Mucosa of descending colon (tissue), 3 donors: ENCODE results near the gene ADGRF3. TPM values are rescaled to one million over a fixed set of nuclear protein-coding genes. Genes with fewer than 3 reads are reported as not detected.
"Not testable (repeated sequence)": the region's sequence is repeated elsewhere in the genome, so short reads cannot be mapped to it uniquely, and the experiment has no call there.

Experiments
- ATAC-seq: fragments of 200-7000 bp; cut with Tn5 transposase; one replicate; pipeline ENCODE4 v1.9.1; 2020; ENCODE audit warnings: mild to moderate bottlenecking, moderate library complexity
- DNase-seq, 3 donors: peaks; one replicate each; pipeline ENCODE4 v3.0.0-alpha.2; 2020
- H3K36me3 ChIP-seq: fragments of 200-600 bp; one replicate; pipeline ENCODE4 v1.8.0; 2021; ENCODE audit warnings: low read depth, mild to moderate bottlenecking
- H3K4me1 ChIP-seq: fragments of 200-600 bp; one replicate; pipeline ENCODE4 v1.8.0; 2021; ENCODE audit warnings: low read depth, mild to moderate bottlenecking
- H3K4me3 ChIP-seq: fragments of 200-600 bp; one replicate; pipeline ENCODE4 v1.8.0; 2021; ENCODE audit warnings: mild to moderate bottlenecking
- H3K9me3 ChIP-seq: fragments of 200-600 bp; one replicate; pipeline ENCODE4 v1.8.0; 2021; ENCODE audit warnings: mild to moderate bottlenecking
- CTCF ChIP-seq: fragments of 200-600 bp; IDR thresholded peaks from one replicate; pipeline ENCODE4 v1.8.0; 2022; ENCODE audit warnings: antibody characterized with exemption, mild to moderate bottlenecking
- intact Hi-C, 2 donors: fragments of 100-400 bp; cut with DNase I in 1 of 2; cut with micrococcal nuclease in 1 of 2; formaldehyde crosslinking; loops; one replicate each; pipeline versions ENCODE4 v1.11.0 to v1.11.1; 2022; cut with DNase I, micrococcal nuclease
- total RNA-seq, 3 donors: library from RNA; stranded (reverse); fragmentation: NEBNext Ultra II Directional in 2 of 3; extraction: Animal tissue kit (Norgen Biotek cat#: 25700) in 2 of 3; gene quantifications; one replicate each; pipeline versions ENCODE4 v1.2.1 to v1.2.4, GENCODE V29; 2021 to 2023
- donor health status: DM: no; HTN: no; CAD: no; lungs with moderate emphysema.
- donor health status: DM: no; HTN: no; CAD: no.
- donor health status: DM: no; HTN: yes; CAD: no.

Gene ADGRF3
- total RNA-seq, 3 donors from 2014 or later: 0.13 to 0.77 (median 0.32) TPM

- intact Hi-C loops: no loop called here
- Histone ChIP-seq H3K36me3 (no peaks in the 10 kb centered on the region), H3K4me1 (no peaks in the 10 kb centered on the region), H3K4me3 (no peak overlapping the region), H3K9me3 (no peaks in the 10 kb centered on the region)
- TF ChIP-seq CTCF: no peak
- ATAC-seq: no peak
- DNase-seq: no peak
These were observed 37.6 kb upstream of the ADGRF3 start for GRCh38 chr2:26384183-26384582.

- Histone ChIP-seq H3K4me1 (no peaks in the 10 kb centered on the region), H3K36me3 (no peaks in the 10 kb centered on the region), H3K4me3 (no peak overlapping the region), H3K9me3 (no peaks in the 10 kb centered on the region)
- no peak for TF ChIP-seq CTCF
- intact Hi-C loops: no loop called here
- ATAC-seq (no peak), DNase-seq (no peak)
These were observed 36.0 kb upstream of the ADGRF3 start for GRCh38 chr2:26382564-26382963.

- Histone ChIP-seq H3K4me3 (no peak overlapping the region), H3K4me1 (no peaks in the 10 kb centered on the region), H3K36me3 (no peaks in the 10 kb centered on the region), H3K9me3 (no peaks in the 10 kb centered on the region)
- ATAC-seq (no peak), DNase-seq (no peak)
- TF ChIP-seq CTCF: no peak
- intact Hi-C loops: no loop called here
These were observed 33.7 kb upstream of the ADGRF3 start for GRCh38 chr2:26380281-26380680.

GRCh38 chr2:26376799-26377198 lies 30.2 kb upstream of the ADGRF3 start:
- no peak for TF ChIP-seq CTCF
- Histone ChIP-seq H3K36me3 (no peaks in the 10 kb centered on the region), H3K4me3 (no peak overlapping the region), H3K4me1 (no peaks in the 10 kb centered on the region), H3K9me3 (no peaks in the 10 kb centered on the region)
- DNase-seq: no peak
- intact Hi-C loops: no loop called here
- ATAC-seq: no peak

- H3K4me3 ChIP-seq, DNase-seq, ATAC-seq, H3K9me3 ChIP-seq, intact Hi-C loops, H3K36me3 ChIP-seq, H3K4me1 ChIP-seq: not testable (repeated sequence)
These were observed 24.3 kb upstream of the ADGRF3 start for GRCh38 chr2:26370909-26371308.

GRCh38 chr2:26369664-26370063 lies 23.1 kb upstream of the ADGRF3 start:
- DNase-seq, H3K9me3 ChIP-seq, H3K4me1 ChIP-seq, ATAC-seq, intact Hi-C loops, H3K36me3 ChIP-seq, H3K4me3 ChIP-seq: not testable (repeated sequence)

- Histone ChIP-seq H3K9me3 (no peaks in the 10 kb centered on the region), H3K4me1 (peaks cover 8% of the 10 kb centered on the region), H3K36me3 (no peaks in the 10 kb centered on the region), H3K4me3 (no peak overlapping the region)
- intact Hi-C loops: no loop called here
- ATAC-seq (no peak), DNase-seq (no peak)
- TF ChIP-seq CTCF: no peak
These were observed 20.4 kb upstream of the ADGRF3 start for GRCh38 chr2:26366957-26367356.
